Loucy (cell line): ENCODE data around the gene GDPD1.

Experiments
- CTCF ChIP-seq: fragments of 200-600 bp; sonication (generic); conservative IDR thresholded peaks from 2 replicates; pipeline ENCODE4 v1.5.1; 2014; ENCODE audit warnings: mild to moderate bottlenecking, antibody characterized with exemption, low read length
- EZH2phosphoT487 ChIP-seq: fragments of 200-600 bp; IDR thresholded peaks from 2 replicates; pipeline ENCODE4 v1.6.1; 2018; ENCODE audit warnings: antibody characterized with exemption, mild to moderate bottlenecking, moderate library complexity, borderline replicate concordance

DNA sequence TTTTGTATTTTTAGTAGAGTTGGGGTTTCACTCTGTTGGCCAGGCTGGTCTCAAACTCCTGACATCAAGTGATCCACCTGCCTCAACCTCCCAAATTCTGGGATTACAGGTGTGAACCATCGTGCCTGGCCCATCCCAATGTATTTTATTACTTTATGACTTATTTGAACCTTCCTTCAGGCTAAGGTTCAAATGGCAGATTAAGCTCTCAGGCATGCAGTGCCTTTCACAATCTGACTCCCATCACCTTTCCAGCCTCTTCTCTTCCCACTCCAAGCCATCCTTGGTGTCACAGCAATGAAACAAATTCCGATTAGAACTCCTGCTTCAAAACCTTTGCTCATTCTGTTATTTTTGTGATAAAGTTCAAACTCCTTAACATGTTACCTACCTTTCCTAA, 84.5 kb downstream of the GDPD1 start:
- TF ChIP-seq CTCF (no peak), EZH2phosphoT487 (no peak)
